Measurements from ENCODE around the gene KPNA5. TPM values are rescaled to one million over a fixed set of nuclear protein-coding genes. Genes with fewer than 3 reads are reported as not detected.
A peak's percentile ranks its signal among the peaks of the same experiment; 100 is the strongest.

Gene KPNA5
- total and polyA plus RNA-seq, 2 of the 13 experiments (the other 11 are each of a cell fraction or from before 2014, with no cell fraction given): 5.3 to 13.0 TPM

DNA sequence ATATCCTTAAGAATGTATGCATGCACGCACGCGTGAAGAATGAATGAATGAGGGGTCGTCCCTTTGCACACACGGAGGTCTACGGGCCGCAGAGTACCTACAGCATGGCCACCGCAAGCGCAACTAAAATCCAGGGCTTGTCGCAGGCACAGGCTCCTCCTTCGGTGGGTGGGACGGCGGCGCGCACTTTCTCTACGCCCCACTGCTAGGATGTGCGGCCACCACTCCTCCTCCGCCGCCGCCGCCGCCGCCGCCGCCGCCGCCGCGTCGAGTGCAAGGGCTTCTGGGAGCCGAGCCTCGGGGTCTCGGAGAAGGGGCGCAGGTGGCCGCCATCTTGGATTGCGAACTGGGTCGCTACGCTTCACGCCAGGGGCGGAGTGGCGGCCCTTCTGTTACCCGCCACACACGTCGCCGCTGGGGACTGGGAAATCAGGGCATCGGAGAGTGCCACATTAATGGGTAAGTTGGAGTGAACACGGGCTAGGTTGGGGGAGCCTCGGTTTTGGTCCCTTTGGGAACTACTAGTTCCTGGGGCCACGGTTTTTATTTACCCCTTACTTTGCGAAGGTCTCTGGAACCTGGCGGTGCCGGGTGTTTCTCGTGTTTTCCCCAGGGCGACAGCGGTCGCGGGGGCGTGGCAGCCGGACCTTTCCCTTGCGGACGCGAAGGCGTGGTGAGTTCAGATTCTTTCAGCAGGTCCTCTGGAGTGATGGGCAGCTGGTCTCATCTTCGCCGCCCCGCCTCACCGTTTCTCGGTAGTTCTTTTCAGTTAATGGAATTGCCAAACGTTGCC is at the start of gene KPNA5 (continued):
- TF ChIP-seq, protein P1, sequence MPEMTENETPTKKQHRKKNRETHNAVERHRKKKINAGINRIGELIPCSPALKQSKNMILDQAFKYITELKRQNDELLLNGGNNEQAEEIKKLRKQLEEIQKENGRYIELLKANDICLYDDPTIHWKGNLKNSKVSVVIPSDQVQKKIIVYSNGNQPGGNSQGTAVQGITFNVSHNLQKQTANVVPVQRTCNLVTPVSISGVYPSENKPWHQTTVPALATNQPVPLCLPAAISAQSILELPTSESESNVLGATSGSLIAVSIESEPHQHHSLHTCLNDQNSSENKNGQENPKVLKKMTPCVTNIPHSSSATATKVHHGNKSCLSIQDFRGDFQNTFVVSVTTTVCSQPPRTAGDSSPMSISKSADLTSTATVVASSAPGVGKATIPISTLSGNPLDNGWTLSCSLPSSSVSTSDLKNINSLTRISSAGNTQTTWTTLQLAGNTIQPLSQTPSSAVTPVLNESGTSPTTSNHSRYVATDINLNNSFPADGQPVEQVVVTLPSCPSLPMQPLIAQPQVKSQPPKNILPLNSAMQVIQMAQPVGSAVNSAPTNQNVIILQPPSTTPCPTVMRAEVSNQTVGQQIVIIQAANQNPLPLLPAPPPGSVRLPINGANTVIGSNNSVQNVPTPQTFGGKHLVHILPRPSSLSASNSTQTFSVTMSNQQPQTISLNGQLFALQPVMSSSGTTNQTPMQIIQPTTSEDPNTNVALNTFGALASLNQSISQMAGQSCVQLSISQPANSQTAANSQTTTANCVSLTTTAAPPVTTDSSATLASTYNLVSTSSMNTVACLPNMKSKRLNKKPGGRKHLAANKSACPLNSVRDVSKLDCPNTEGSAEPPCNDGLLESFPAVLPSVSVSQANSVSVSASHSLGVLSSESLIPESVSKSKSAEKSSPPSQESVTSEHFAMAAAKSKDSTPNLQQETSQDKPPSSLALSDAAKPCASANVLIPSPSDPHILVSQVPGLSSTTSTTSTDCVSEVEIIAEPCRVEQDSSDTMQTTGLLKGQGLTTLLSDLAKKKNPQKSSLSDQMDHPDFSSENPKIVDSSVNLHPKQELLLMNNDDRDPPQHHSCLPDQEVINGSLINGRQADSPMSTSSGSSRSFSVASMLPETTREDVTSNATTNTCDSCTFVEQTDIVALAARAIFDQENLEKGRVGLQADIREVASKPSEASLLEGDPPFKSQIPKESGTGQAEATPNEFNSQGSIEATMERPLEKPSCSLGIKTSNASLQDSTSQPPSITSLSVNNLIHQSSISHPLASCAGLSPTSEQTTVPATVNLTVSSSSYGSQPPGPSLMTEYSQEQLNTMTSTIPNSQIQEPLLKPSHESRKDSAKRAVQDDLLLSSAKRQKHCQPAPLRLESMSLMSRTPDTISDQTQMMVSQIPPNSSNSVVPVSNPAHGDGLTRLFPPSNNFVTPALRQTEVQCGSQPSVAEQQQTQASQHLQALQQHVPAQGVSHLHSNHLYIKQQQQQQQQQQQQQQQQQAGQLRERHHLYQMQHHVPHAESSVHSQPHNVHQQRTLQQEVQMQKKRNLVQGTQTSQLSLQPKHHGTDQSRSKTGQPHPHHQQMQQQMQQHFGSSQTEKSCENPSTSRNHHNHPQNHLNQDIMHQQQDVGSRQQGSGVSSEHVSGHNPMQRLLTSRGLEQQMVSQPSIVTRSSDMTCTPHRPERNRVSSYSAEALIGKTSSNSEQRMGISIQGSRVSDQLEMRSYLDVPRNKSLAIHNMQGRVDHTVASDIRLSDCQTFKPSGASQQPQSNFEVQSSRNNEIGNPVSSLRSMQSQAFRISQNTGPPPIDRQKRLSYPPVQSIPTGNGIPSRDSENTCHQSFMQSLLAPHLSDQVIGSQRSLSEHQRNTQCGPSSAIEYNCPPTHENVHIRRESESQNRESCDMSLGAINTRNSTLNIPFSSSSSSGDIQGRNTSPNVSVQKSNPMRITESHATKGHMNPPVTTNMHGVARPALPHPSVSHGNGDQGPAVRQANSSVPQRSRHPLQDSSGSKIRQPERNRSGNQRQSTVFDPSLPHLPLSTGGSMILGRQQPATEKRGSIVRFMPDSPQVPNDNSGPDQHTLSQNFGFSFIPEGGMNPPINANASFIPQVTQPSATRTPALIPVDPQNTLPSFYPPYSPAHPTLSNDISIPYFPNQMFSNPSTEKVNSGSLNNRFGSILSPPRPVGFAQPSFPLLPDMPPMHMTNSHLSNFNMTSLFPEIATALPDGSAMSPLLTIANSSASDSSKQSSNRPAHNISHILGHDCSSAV (CRISPR knock-in tag; IDR thresholded peaks at IDR 0.05; ENCODE audit: borderline replicate concordance): no peak
- TF ChIP-seq, protein P2, sequence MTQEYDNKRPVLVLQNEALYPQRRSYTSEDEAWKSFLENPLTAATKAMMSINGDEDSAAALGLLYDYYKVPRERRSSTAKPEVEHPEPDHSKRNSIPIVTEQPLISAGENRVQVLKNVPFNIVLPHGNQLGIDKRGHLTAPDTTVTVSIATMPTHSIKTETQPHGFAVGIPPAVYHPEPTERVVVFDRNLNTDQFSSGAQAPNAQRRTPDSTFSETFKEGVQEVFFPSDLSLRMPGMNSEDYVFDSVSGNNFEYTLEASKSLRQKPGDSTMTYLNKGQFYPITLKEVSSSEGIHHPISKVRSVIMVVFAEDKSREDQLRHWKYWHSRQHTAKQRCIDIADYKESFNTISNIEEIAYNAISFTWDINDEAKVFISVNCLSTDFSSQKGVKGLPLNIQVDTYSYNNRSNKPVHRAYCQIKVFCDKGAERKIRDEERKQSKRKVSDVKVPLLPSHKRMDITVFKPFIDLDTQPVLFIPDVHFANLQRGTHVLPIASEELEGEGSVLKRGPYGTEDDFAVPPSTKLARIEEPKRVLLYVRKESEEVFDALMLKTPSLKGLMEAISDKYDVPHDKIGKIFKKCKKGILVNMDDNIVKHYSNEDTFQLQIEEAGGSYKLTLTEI (CRISPR knock-in tag; conservative IDR thresholded peaks at IDR 0.05): no peak
- TF ChIP-seq KDM6A (CRISPR knock-in tag; IDR thresholded peaks at IDR 0.05; ENCODE audit: low read depth) (no peak), ZFP37 (CRISPR knock-in tag; IDR thresholded peaks at IDR 0.05; ENCODE audit: borderline replicate concordance) (peak; percentile 81), ZSCAN21 (CRISPR knock-in tag; IDR thresholded peaks at IDR 0.05; ENCODE audit: borderline replicate concordance) (peak; percentile 82; the same call in 1 of the 2 replicates), XBP1 (CRISPR knock-in tag; IDR thresholded peaks at IDR 0.05) (peak; percentile 58; the same call in 1 of the 2 replicates), ZNF317 (CRISPR knock-in tag; IDR thresholded peaks at IDR 0.05) (peak; percentile 58; the same call in 1 of the 2 replicates), RBM22 (optimal IDR thresholded peaks at IDR 0.05; ENCODE audit: low read length) (no peak), MAFK (conservative IDR thresholded peaks at IDR 0.05 in 1 of 2, IDR thresholded peaks at IDR 0.05 in 1 of 2; ENCODE audit: low read length in 2 of 2) (no peak), ZNF530 (CRISPR knock-in tag; IDR thresholded peaks at IDR 0.05; ENCODE audit: low read depth) (no peak), KLF16 (CRISPR knock-in tag; IDR thresholded peaks at IDR 0.05) (peak; percentile 67 to 87; a peak in 3 of 4 replicates)
- TF ChIP-seq, protein P3, sequence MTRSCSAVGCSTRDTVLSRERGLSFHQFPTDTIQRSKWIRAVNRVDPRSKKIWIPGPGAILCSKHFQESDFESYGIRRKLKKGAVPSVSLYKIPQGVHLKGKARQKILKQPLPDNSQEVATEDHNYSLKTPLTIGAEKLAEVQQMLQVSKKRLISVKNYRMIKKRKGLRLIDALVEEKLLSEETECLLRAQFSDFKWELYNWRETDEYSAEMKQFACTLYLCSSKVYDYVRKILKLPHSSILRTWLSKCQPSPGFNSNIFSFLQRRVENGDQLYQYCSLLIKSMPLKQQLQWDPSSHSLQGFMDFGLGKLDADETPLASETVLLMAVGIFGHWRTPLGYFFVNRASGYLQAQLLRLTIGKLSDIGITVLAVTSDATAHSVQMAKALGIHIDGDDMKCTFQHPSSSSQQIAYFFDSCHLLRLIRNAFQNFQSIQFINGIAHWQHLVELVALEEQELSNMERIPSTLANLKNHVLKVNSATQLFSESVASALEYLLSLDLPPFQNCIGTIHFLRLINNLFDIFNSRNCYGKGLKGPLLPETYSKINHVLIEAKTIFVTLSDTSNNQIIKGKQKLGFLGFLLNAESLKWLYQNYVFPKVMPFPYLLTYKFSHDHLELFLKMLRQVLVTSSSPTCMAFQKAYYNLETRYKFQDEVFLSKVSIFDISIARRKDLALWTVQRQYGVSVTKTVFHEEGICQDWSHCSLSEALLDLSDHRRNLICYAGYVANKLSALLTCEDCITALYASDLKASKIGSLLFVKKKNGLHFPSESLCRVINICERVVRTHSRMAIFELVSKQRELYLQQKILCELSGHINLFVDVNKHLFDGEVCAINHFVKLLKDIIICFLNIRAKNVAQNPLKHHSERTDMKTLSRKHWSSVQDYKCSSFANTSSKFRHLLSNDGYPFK (CRISPR knock-in tag; IDR thresholded peaks at IDR 0.05; ENCODE audit: borderline replicate concordance): peak; percentile 98
- TF ChIP-seq, protein P4, sequence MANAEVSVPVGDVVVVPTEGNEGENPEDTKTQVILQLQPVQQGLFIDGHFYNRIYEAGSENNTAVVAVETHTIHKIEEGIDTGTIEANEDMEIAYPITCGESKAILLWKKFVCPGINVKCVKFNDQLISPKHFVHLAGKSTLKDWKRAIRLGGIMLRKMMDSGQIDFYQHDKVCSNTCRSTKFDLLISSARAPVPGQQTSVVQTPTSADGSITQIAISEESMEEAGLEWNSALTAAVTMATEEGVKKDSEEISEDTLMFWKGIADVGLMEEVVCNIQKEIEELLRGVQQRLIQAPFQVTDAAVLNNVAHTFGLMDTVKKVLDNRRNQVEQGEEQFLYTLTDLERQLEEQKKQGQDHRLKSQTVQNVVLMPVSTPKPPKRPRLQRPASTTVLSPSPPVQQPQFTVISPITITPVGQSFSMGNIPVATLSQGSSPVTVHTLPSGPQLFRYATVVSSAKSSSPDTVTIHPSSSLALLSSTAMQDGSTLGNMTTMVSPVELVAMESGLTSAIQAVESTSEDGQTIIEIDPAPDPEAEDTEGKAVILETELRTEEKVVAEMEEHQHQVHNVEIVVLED (CRISPR knock-in tag; IDR thresholded peaks at IDR 0.05; ENCODE audit: borderline replicate concordance): peak; percentile 98
